Osteoblast (primary cell): ENCODE results near the gene ZMAT2. TPM values are rescaled to one million over a fixed set of nuclear protein-coding genes. Genes with fewer than 3 reads are reported as not detected.

Source experiments
- DNase-seq: peaks from one replicate; pipeline ENCODE4 v3.0.0; 2011; ENCODE audit warnings: low spot score, mixed read lengths; ENCODE audit not compliant: insufficient read length; ENCODE audit errors: missing footprints
- H2AFZ ChIP-seq: 2 replicates; pipeline ENCODE4 v1.6.0; 2011; ENCODE audit warnings: mild to moderate bottlenecking, low read length
- H3K27ac ChIP-seq: 2 replicates; pipeline ENCODE4 v1.5.1; 2011; ENCODE audit warnings: mild to moderate bottlenecking, low read depth, low read length, moderate library complexity
- H3K27me3 ChIP-seq: 2 replicates; pipeline ENCODE4 v1.6.0; 2012; ENCODE audit warnings: mild to moderate bottlenecking, control low read depth, inconsistent platforms, low read length, moderate library complexity; ENCODE audit not compliant: insufficient read depth
- H3K36me3 ChIP-seq: 2 replicates; pipeline ENCODE4 v1.5.1; 2011; ENCODE audit warnings: mild to moderate bottlenecking, low read length, control low read depth, moderate library complexity; ENCODE audit not compliant: insufficient read depth
- H3K4me1 ChIP-seq: 2 replicates; pipeline ENCODE4 v1.5.1; 2011; ENCODE audit warnings: mild to moderate bottlenecking, low read length, control low read depth, moderate library complexity; ENCODE audit not compliant: insufficient read depth
- H3K4me2 ChIP-seq: 2 replicates; pipeline ENCODE4 v1.6.0; 2011; ENCODE audit warnings: mild to moderate bottlenecking, low read length; ENCODE audit not compliant: insufficient read depth
- H3K4me3 ChIP-seq: fragments of 200-600 bp; sonication (generic); 3 replicates; pipeline ENCODE4 v1.5.1; 2012; ENCODE audit warnings: mild to moderate bottlenecking, low read length, inconsistent platforms; ENCODE audit not compliant: insufficient read depth
- H3K79me2 ChIP-seq: 2 replicates; pipeline ENCODE4 v1.6.0; 2012; ENCODE audit warnings: mild to moderate bottlenecking, low read length, control low read depth, inconsistent platforms; ENCODE audit not compliant: insufficient read depth
- H3K9me3 ChIP-seq: 2 replicates; pipeline ENCODE4 v1.5.1; 2011; ENCODE audit warnings: low read depth, low read length, control low read depth
- H4K20me1 ChIP-seq: 2 replicates; pipeline ENCODE4 v1.6.0; 2012; ENCODE audit warnings: mild to moderate bottlenecking, low read length, control low read depth; ENCODE audit not compliant: insufficient read depth
- CTCF ChIP-seq: IDR thresholded peaks from 2 replicates; pipeline ENCODE4 v1.5.1; 2011; ENCODE audit warnings: mild to moderate bottlenecking, low read depth, low read length, moderate library complexity; ENCODE audit errors: extremely low read depth
- total RNA-seq: library from RNA; depleted of rRNA; stranded (reverse); fragments of >200 nt; gene quantifications from 2 replicates; pipeline ENCODE4 v1.2.3, GENCODE V29; 2012

ZMAT2 gene
- total RNA-seq, 1 donor: 31.8 TPM

GRCh38 chr5:140678993-140679392, 21.3 kb upstream of the ZMAT2 start:
- H2AFZ ChIP-seq: no peak overlapping the region
- no peaks in the 10 kb centered on the region for H4K20me1 ChIP-seq
- no peak overlapping the region for H3K27ac ChIP-seq
- no peak for TF ChIP-seq CTCF
- no peak for DNase-seq
- H3K79me2 ChIP-seq: peaks cover 2% of the 10 kb centered on the region
- H3K4me3 ChIP-seq: no peak overlapping the region
- H3K27me3 ChIP-seq: no peaks in the 10 kb centered on the region
- H3K36me3 ChIP-seq: peaks cover 70% of the 10 kb centered on the region
- H3K4me2 ChIP-seq: no peak overlapping the region
- H3K9me3 ChIP-seq: no peaks in the 10 kb centered on the region
- H3K4me1 ChIP-seq: no peaks in the 10 kb centered on the region

- no peak for TF ChIP-seq CTCF
- peak overlapping the region; percentile 74 for H3K27ac ChIP-seq
- no peak for DNase-seq
- H3K27me3 ChIP-seq: no peaks in the 10 kb centered on the region
- H3K79me2 ChIP-seq: peaks cover 69% of the 10 kb centered on the region
- peak overlapping the region; percentile 95 for H3K4me2 ChIP-seq
- peak overlapping the region; percentile 99 for H2AFZ ChIP-seq
- H4K20me1 ChIP-seq: peaks cover 6% of the 10 kb centered on the region
- peaks cover 42% of the 10 kb centered on the region for H3K36me3 ChIP-seq
- H3K4me3 ChIP-seq: peak overlapping the region; percentile 90
- H3K9me3 ChIP-seq: no peaks in the 10 kb centered on the region
- H3K4me1 ChIP-seq: peaks cover 12% of the 10 kb centered on the region
Observed at GRCh38 chr5:140690376-140690932, 9.8 kb upstream of the ZMAT2 start.

GRCh38 chr5:140690941-140691924, 9.0 kb upstream of the ZMAT2 start, which contains the start of the genes HARS1 and HARS2:
TSS of gene HARS1 (minus strand) at chr5:140691370. CDS start at chr5:140691304, 66 bp downstream.
TSS of gene HARS2 (plus strand) at chr5:140691455. CDS start at chr5:140691649, 194 bp downstream.
- no peak for TF ChIP-seq CTCF
- H3K9me3 ChIP-seq: no peaks in the 10 kb centered on the region
- H4K20me1 ChIP-seq: peaks cover 6% of the 10 kb centered on the region
- no peaks in the 10 kb centered on the region for H3K27me3 ChIP-seq
- H3K4me2 ChIP-seq: peak within 1 kb of the TSS; percentile 95
- H3K4me3 ChIP-seq: peak within 1 kb of the TSS; percentile 90
- DNase-seq: peak; percentile 98
- peaks cover 49% of the 10 kb centered on the region for H3K36me3 ChIP-seq
- H3K4me1 ChIP-seq: peaks cover 12% of the 10 kb centered on the region
- H3K27ac ChIP-seq: peak within 1 kb of the TSS; percentile 74
- H2AFZ ChIP-seq: peak within 1 kb of the TSS; percentile 99
- peaks cover 75% of the 10 kb centered on the region for H3K79me2 ChIP-seq

- no peak overlapping the region for H3K27ac ChIP-seq
- DNase-seq: no peak
Observed at GRCh38 chr5:140694276-140694675, 6.0 kb upstream of the ZMAT2 start.

More at GRCh38 chr5:140694276-140694675, 6.0 kb upstream of the ZMAT2 start:
- Histone ChIP-seq H3K4me3 (no peak overlapping the region), H4K20me1 (peaks cover 6% of the 10 kb centered on the region), H3K4me2 (no peak overlapping the region), H3K4me1 (peaks cover 12% of the 10 kb centered on the region), H3K27me3 (no peaks in the 10 kb centered on the region), H2AFZ (no peak overlapping the region), H3K36me3 (peaks cover 65% of the 10 kb centered on the region), H3K9me3 (no peaks in the 10 kb centered on the region), H3K79me2 (peaks cover 60% of the 10 kb centered on the region)
- TF ChIP-seq CTCF: no peak
